Panc1 (cell line): ENCODE measurements around the gene HMGCS2. TPM values are rescaled to one million over a fixed set of nuclear protein-coding genes. Genes with fewer than 3 reads are reported as not detected.

Experiments
- ATAC-seq: fragments of 200-7000 bp; cut with Tn5 transposase; 2 replicates; pipeline ENCODE4 v1.9.1; 2020; ENCODE audit warnings: mild to moderate bottlenecking, moderate library complexity
- BruUV-seq: library from RNA; stranded (reverse); fragments of 400-500 nt; replicated peaks from 2 replicates; lab custom pipeline; 2021; lab: Mats Ljungman, UMichigan
- CTCF ChIA-PET: fragments of 300-600 bp; sonication (Branson Sonifier 250); formaldehyde crosslinking; loops from one replicate; lab custom pipeline; 2022; ENCODE audit warnings: antibody characterized with exemption; lab: Charles Lee
- POLR2A ChIA-PET: fragments of 300-600 bp; sonication (Branson Sonifier 250); formaldehyde crosslinking; loops from one replicate; lab custom pipeline; 2022; ENCODE audit warnings: antibody characterized with exemption; lab: Charles Lee
- DNase-seq: peaks from one replicate; pipeline ENCODE4 v3.0.0-alpha.2; 2010; ENCODE audit warnings: low read depth, low spot score
- H3K27ac ChIP-seq: 2 replicates; pipeline ENCODE4 v1.5.1; 2011; ENCODE audit warnings: mild to moderate bottlenecking, low read length, inconsistent platforms
- H3K27me3 ChIP-seq: fragments of 200-500 bp; sonication (Bioruptor generic); 2 replicates; pipeline ENCODE4 v1.6.0; 2014; ENCODE audit warnings: low read length, inconsistent platforms; ENCODE audit not compliant: control insufficient read depth, insufficient read depth
- H3K36me3 ChIP-seq: fragments of 200-500 bp; sonication (Bioruptor generic); 2 replicates; pipeline ENCODE4 v1.5.1; 2014; ENCODE audit warnings: inconsistent platforms, mild to moderate bottlenecking, low read length, moderate library complexity; ENCODE audit not compliant: control insufficient read depth, insufficient read depth
- H3K4me1 ChIP-seq: 2 replicates; pipeline ENCODE4 v1.5.1; 2011; ENCODE audit warnings: inconsistent platforms, mild to moderate bottlenecking, low read length, moderate library complexity; ENCODE audit not compliant: control insufficient read depth, insufficient read depth
- H3K4me3 ChIP-seq, 2 experiments: 2 replicates each; pipeline ENCODE4 v1.5.1; 2011 to 2012; ENCODE audit warnings: low read depth in 2 of 2, low read length in 2 of 2, mild to moderate bottlenecking in 2 of 2, inconsistent platforms in 1 of 2, moderate library complexity in 1 of 2
- H3K9me3 ChIP-seq: fragments of 200-500 bp; sonication (Bioruptor generic); 2 replicates; pipeline ENCODE4 v1.5.1; 2014; ENCODE audit warnings: low read depth, mild to moderate bottlenecking, inconsistent platforms, low read length, moderate library complexity; ENCODE audit not compliant: control insufficient read depth, insufficient read depth
- POLR2AphosphoS5 ChIP-seq: IDR thresholded peaks from 2 replicates; pipeline ENCODE4 v1.6.1; 2012; ENCODE audit warnings: mild to moderate bottlenecking, low read depth, low read length, moderate library complexity
- SIN3A ChIP-seq: IDR thresholded peaks from 2 replicates; pipeline ENCODE4 v1.6.1; 2012; ENCODE audit warnings: low read depth, mild to moderate bottlenecking, low read length, moderate library complexity, borderline replicate concordance; ENCODE audit not compliant: insufficient read depth
- TCF7L2 ChIP-seq: IDR thresholded peaks from 2 replicates; pipeline ENCODE4 v1.6.1; 2011; ENCODE audit warnings: mild to moderate bottlenecking, low read depth, low read length, inconsistent platforms
- in situ Hi-C: cut with HindIII; loops from 2 replicates; pipeline ENCODE4 v1.10.0; 2016; ENCODE audit warnings: low sequenced_read_pairs, low pct_unique_long_range_greater_than_20kb
- intact Hi-C: fragments of 100-400 bp; cut with micrococcal nuclease; formaldehyde crosslinking; loops from one replicate; pipeline ENCODE4 v1.10.0; 2022; ENCODE audit not compliant: unreplicated experiment
- total RNA-seq: library from RNA; stranded (reverse); gene quantifications from one replicate; pipeline ENCODE4 v1.2.1, GENCODE V29; 2021; ENCODE audit not compliant: unreplicated experiment
- TF ChIP-seq, protein P1 (sequence below), 2 experiments: IDR thresholded peaks; 2 replicates each; pipeline ENCODE4 v1.6.1; 2011 to 2012; ENCODE audit warnings: low read depth in 2 of 2, control low read depth in 1 of 2, low read length in 1 of 2, mild to moderate bottlenecking in 1 of 2, moderate library complexity in 1 of 2; ENCODE audit not compliant: insufficient read depth in 1 of 2
- TF ChIP-seq, protein P2 (sequence below): fragments of 450-650 bp; IDR thresholded peaks from 2 replicates; pipeline ENCODE4 v1.5.1; 2017; ENCODE audit warnings: mild to moderate bottlenecking

Gene HMGCS2
- total RNA-seq, 1 experiment from 2014 or later = 0.33 TPM

- intact Hi-C loops = no loop called here
- Histone ChIP-seq H3K4me3 (no peak overlapping the region), H3K36me3 (no peaks in the 10 kb centered on the region; the same call in 1 of the 2 replicates), H3K9me3 (no peaks in the 10 kb centered on the region), H3K27ac (no peak overlapping the region), H3K27me3 (no peaks in the 10 kb centered on the region), H3K4me1 (no peaks in the 10 kb centered on the region)
- ATAC-seq (no peak), DNase-seq (no peak)
- POLR2A ChIA-PET = no interaction called here
- TF ChIP-seq, protein P1, sequence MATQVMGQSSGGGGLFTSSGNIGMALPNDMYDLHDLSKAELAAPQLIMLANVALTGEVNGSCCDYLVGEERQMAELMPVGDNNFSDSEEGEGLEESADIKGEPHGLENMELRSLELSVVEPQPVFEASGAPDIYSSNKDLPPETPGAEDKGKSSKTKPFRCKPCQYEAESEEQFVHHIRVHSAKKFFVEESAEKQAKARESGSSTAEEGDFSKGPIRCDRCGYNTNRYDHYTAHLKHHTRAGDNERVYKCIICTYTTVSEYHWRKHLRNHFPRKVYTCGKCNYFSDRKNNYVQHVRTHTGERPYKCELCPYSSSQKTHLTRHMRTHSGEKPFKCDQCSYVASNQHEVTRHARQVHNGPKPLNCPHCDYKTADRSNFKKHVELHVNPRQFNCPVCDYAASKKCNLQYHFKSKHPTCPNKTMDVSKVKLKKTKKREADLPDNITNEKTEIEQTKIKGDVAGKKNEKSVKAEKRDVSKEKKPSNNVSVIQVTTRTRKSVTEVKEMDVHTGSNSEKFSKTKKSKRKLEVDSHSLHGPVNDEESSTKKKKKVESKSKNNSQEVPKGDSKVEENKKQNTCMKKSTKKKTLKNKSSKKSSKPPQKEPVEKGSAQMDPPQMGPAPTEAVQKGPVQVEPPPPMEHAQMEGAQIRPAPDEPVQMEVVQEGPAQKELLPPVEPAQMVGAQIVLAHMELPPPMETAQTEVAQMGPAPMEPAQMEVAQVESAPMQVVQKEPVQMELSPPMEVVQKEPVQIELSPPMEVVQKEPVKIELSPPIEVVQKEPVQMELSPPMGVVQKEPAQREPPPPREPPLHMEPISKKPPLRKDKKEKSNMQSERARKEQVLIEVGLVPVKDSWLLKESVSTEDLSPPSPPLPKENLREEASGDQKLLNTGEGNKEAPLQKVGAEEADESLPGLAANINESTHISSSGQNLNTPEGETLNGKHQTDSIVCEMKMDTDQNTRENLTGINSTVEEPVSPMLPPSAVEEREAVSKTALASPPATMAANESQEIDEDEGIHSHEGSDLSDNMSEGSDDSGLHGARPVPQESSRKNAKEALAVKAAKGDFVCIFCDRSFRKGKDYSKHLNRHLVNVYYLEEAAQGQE (IDR thresholded peaks at IDR 0.05; ENCODE audit: insufficient read depth in 1 of 2, low read depth in 2 of 2, low read length in 1 of 2) = no peak
- TF ChIP-seq, protein P2, sequence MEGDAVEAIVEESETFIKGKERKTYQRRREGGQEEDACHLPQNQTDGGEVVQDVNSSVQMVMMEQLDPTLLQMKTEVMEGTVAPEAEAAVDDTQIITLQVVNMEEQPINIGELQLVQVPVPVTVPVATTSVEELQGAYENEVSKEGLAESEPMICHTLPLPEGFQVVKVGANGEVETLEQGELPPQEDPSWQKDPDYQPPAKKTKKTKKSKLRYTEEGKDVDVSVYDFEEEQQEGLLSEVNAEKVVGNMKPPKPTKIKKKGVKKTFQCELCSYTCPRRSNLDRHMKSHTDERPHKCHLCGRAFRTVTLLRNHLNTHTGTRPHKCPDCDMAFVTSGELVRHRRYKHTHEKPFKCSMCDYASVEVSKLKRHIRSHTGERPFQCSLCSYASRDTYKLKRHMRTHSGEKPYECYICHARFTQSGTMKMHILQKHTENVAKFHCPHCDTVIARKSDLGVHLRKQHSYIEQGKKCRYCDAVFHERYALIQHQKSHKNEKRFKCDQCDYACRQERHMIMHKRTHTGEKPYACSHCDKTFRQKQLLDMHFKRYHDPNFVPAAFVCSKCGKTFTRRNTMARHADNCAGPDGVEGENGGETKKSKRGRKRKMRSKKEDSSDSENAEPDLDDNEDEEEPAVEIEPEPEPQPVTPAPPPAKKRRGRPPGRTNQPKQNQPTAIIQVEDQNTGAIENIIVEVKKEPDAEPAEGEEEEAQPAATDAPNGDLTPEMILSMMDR = no peak
- TF ChIP-seq SIN3A (no peak), POLR2AphosphoS5 (no peak), TCF7L2 (no peak)
- BruUV-seq = no TSS peak
- CTCF ChIA-PET = interaction anchor here (0.5 kb wide), 1 partner anchor 729 kb away, joined by 3 read pairs; no protein-coding TSS in a partner anchor
- in situ Hi-C loops = no loop called here
Observed at GRCh38 chr1:119738100-119738720, 30.5 kb downstream of the HMGCS2 start.

DNA sequence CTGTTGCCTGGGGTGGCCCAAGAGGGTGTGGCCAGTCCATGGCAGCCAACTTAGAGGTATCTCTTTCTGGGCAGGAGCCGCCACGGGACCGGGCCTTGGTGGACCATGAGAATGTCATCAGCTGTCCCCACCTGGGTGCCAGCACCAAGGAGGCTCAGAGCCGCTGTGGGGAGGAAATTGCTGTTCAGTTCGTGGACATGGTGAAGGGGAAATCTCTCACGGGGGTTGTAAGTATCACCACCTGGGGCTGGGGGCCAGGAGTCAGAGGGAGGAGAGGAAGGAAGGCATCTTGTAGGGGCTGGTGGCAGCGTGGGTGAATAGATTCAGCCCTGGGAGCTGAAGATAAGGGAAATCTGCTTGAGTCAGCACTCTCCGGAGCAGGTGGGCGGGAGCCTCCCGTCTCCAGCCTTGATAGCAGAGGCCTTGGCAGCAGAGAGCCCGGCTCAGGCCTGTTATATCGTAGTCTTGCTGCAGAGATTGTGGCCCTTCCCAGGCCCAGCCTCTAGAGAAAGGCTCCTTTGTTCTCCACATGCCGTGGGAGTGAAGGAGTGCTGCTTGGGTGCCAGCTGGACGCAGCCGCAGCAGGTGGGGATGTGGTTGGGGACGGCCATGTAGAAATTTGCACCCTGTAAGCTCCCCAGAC, 31.5 kb downstream of the HMGCS2 start:
- H3K27me3 ChIP-seq = no peaks in the 10 kb centered on the region
- TF ChIP-seq, protein P1 (IDR thresholded peaks at IDR 0.05; ENCODE audit: insufficient read depth in 1 of 2, low read depth in 2 of 2, low read length in 1 of 2) = no peak
- TF ChIP-seq TCF7L2 (no peak), POLR2AphosphoS5 (no peak), SIN3A (no peak)
- TF ChIP-seq, protein P2 = no peak
- CTCF ChIA-PET = interaction anchor here (0.5 kb wide), 1 partner anchor 70 kb away, joined by 3 read pairs; no protein-coding TSS in a partner anchor
- H3K4me1 ChIP-seq = no peaks in the 10 kb centered on the region
- H3K27ac ChIP-seq = no peak overlapping the region
- intact Hi-C loops = no loop called here
- H3K9me3 ChIP-seq = no peaks in the 10 kb centered on the region
- ATAC-seq (peak; percentile 55; the same call in 1 of the 2 replicates), DNase-seq (no peak)
- no peak overlapping the region for H3K4me3 ChIP-seq
- no peaks in the 10 kb centered on the region; the same call in 1 of the 2 replicates for H3K36me3 ChIP-seq
- no TSS peak for BruUV-seq
- POLR2A ChIA-PET = no interaction called here
- in situ Hi-C loops = no loop called here
